HCT116 (cell line): ENCODE data around the gene DRD2. TPM values are rescaled to one million over a fixed set of nuclear protein-coding genes. Genes with fewer than 3 reads are reported as not detected.

Experiments used
- ATAC-seq: fragments of 200-7000 bp; cut with Tn5 transposase; 2 replicates; pipeline ENCODE4 v1.9.1; 2020; ENCODE audit warnings: mild to moderate bottlenecking, moderate library complexity
- BruUV-seq: library from RNA; stranded (reverse); fragments of 400-500 nt; replicated peaks from 2 replicates; lab custom pipeline; 2021; lab: Mats Ljungman, UMichigan
- CTCF ChIA-PET: fragments of 300-600 bp; sonication (Branson Sonifier 250); formaldehyde crosslinking; loops from one replicate; lab custom pipeline; 2021; ENCODE audit warnings: antibody characterized with exemption; lab: Charles Lee
- POLR2A ChIA-PET: fragments of 300-600, 350-600 bp; sonication (Branson Sonifier 250); formaldehyde crosslinking; loops from one replicate; lab custom pipeline; 2021; ENCODE audit warnings: antibody characterized with exemption; lab: Charles Lee
- RAD21 ChIA-PET, 2 experiments: fragments of 300-600 bp; sonication (Branson Sonifier 250); formaldehyde crosslinking; loops; one replicate each; lab custom pipeline; 2023; ENCODE audit warnings: low total read pairs in 2 of 2; ENCODE audit not compliant: uncharacterized antibody in 2 of 2, unreplicated experiment in 2 of 2, low non-redundant PET in 1 of 2; lab: Charles Lee
- DNase-seq: peaks from one replicate; pipeline ENCODE4 v3.0.0-alpha.2; 2010; ENCODE audit warnings: low read depth, low spot score
- H2AFZ ChIP-seq: fragments of 200-600 bp; shearing (Covaris generic), sonication (generic); 2 replicates; pipeline ENCODE4 v1.6.1; 2017; ENCODE audit warnings: low read depth, mixed run types, mixed read lengths, antibody characterized with exemption, low read length; ENCODE audit not compliant: poor library complexity, severe bottlenecking
- H3K27ac ChIP-seq: 2 replicates; pipeline ENCODE4 v1.5.1; 2012; ENCODE audit warnings: low read depth, low read length
- H3K27me3 ChIP-seq: fragments of 200-600 bp; sonication (generic); 2 replicates; pipeline ENCODE4 v1.6.1; 2016; ENCODE audit warnings: mixed run types, low read length, mixed read lengths; ENCODE audit not compliant: insufficient read depth
- H3K36me3 ChIP-seq, 2 experiments: fragments of 200-500 bp in 1 of 2; fragments of 200-600 bp in 1 of 2; sonication (Bioruptor generic) in 1 of 2; sonication (generic) in 1 of 2; 2 replicates each; pipeline versions ENCODE4 v1.5.1 to v1.6.1; 2014 to 2016; ENCODE audit warnings: low read length in 2 of 2, inconsistent platforms in 1 of 2, mixed read lengths in 1 of 2, mixed run types in 1 of 2; ENCODE audit not compliant: insufficient read depth in 2 of 2, control insufficient read depth in 1 of 2
- H3K4me1 ChIP-seq, 2 experiments: fragments of 200-600 bp in 1 of 2; sonication (generic) in 1 of 2; 2 replicates each; pipeline versions ENCODE4 v1.5.1 to v1.6.1; 2012 to 2017; ENCODE audit warnings: low read length in 2 of 2, inconsistent platforms in 1 of 2, mild to moderate bottlenecking in 1 of 2, mixed read lengths in 1 of 2, mixed run types in 1 of 2, moderate library complexity in 1 of 2; ENCODE audit not compliant: insufficient read depth in 2 of 2, control insufficient read depth in 1 of 2
- H3K4me2 ChIP-seq: fragments of 200-600 bp; sonication (generic); 2 replicates; pipeline ENCODE4 v1.6.1; 2017; ENCODE audit warnings: mixed run types, low read length, mixed read lengths
- H3K4me3 ChIP-seq, 2 experiments: fragments of 200-600 bp in 1 of 2; sonication (generic) in 1 of 2; replicated peaks in 1 of 2; 2 replicates each; pipeline ENCODE4 v1.5.1; 2011 to 2016; ENCODE audit warnings: low read length in 2 of 2, control low read depth in 1 of 2, low read depth in 1 of 2, mild to moderate bottlenecking in 1 of 2, mixed read lengths in 1 of 2, mixed run types in 1 of 2
- H3K79me2 ChIP-seq: fragments of 200-600 bp; sonication (generic); 2 replicates; pipeline ENCODE4 v1.6.1; 2017; ENCODE audit warnings: mild to moderate bottlenecking, mixed run types, low read length, moderate library complexity, mixed read lengths; ENCODE audit not compliant: insufficient read depth
- H3K9ac ChIP-seq: fragments of 200-600 bp; sonication (generic); 2 replicates; pipeline ENCODE4 v1.6.1; 2016; ENCODE audit warnings: low read length, mixed read lengths
- H3K9me2 ChIP-seq: fragments of 200-600 bp; sonication (generic), shearing (Covaris generic); 2 replicates; pipeline ENCODE4 v1.6.1; 2017; ENCODE audit warnings: mixed run types, mild to moderate bottlenecking, moderate library complexity; ENCODE audit not compliant: insufficient read depth
- H3K9me3 ChIP-seq, 2 experiments: fragments of 200-500 bp in 1 of 2; fragments of 200-600 bp in 1 of 2; sonication (Bioruptor generic) in 1 of 2; sonication (generic) in 1 of 2; 2 replicates each; pipeline ENCODE4 v1.6.1; 2014 to 2017; ENCODE audit warnings: low read length in 2 of 2, mixed read lengths in 2 of 2, inconsistent platforms in 1 of 2, low read depth in 1 of 2, mild to moderate bottlenecking in 1 of 2, mixed run types in 1 of 2, moderate library complexity in 1 of 2; ENCODE audit not compliant: control insufficient read depth in 1 of 2, insufficient read depth in 1 of 2
- H4K20me1 ChIP-seq: fragments of 200-600 bp; sonication (generic), shearing (Covaris generic); 2 replicates; pipeline ENCODE4 v1.6.1; 2017; ENCODE audit warnings: mixed run types, mild to moderate bottlenecking, moderate library complexity; ENCODE audit not compliant: insufficient read depth
- CBX3 ChIP-seq: IDR thresholded peaks from 2 replicates; pipeline ENCODE4 v1.6.1; 2012; ENCODE audit warnings: low read depth
- CEBPB ChIP-seq: IDR thresholded peaks from 2 replicates; pipeline ENCODE4 v1.6.1; 2012; ENCODE audit warnings: low read depth
- EGR1 ChIP-seq: IDR thresholded peaks from 2 replicates; pipeline ENCODE4 v1.6.1; 2012; ENCODE audit warnings: low read depth
- EZH2 ChIP-seq: fragments of 200-600 bp; sonication (generic); IDR thresholded peaks from 2 replicates; pipeline ENCODE4 v1.6.1; 2017; ENCODE audit warnings: antibody characterized with exemption, mixed run types
- EZH2phosphoT487 ChIP-seq: fragments of 200-600 bp; IDR thresholded peaks from 2 replicates; pipeline ENCODE4 v1.6.1; 2018; ENCODE audit warnings: antibody characterized with exemption, borderline replicate concordance
- FOSL1 ChIP-seq: IDR thresholded peaks from 2 replicates; pipeline ENCODE4 v1.6.1; 2012; ENCODE audit warnings: low read depth
- MAX ChIP-seq: IDR thresholded peaks from 2 replicates; pipeline ENCODE4 v1.6.1; 2012
- POLR2A ChIP-seq: IDR thresholded peaks from 2 replicates; pipeline ENCODE4 v1.7.0; 2011; ENCODE audit warnings: borderline replicate concordance; ENCODE audit not compliant: insufficient read depth, insufficient read length; ENCODE audit errors: extremely low read depth
- POLR2AphosphoS5 ChIP-seq: IDR thresholded peaks from 2 replicates; pipeline ENCODE4 v1.6.1; 2011; ENCODE audit warnings: mild to moderate bottlenecking, low read depth, low read length, moderate library complexity
- RAD21 ChIP-seq: IDR thresholded peaks from 2 replicates; pipeline ENCODE4 v1.6.1; 2012; ENCODE audit warnings: low read depth, mild to moderate bottlenecking
- SIN3A ChIP-seq: IDR thresholded peaks from 2 replicates; pipeline ENCODE4 v1.6.1; 2012; ENCODE audit warnings: low read depth
- SP1 ChIP-seq: IDR thresholded peaks from 2 replicates; pipeline ENCODE4 v1.6.1; 2012; ENCODE audit warnings: low read depth
- SRF ChIP-seq: IDR thresholded peaks from 2 replicates; pipeline ENCODE4 v1.6.1; 2012; ENCODE audit warnings: low read depth
- TCF7L2 ChIP-seq: IDR thresholded peaks from 2 replicates; pipeline ENCODE4 v1.7.0; 2011; ENCODE audit warnings: borderline replicate concordance, inconsistent platforms; ENCODE audit not compliant: insufficient read depth, insufficient read length; ENCODE audit errors: extremely low read depth
- YY1 ChIP-seq: IDR thresholded peaks from 2 replicates; pipeline ENCODE4 v1.6.1; 2011; ENCODE audit warnings: low read length, low read depth, moderate library complexity, mild to moderate bottlenecking; ENCODE audit not compliant: insufficient replicate concordance; ENCODE audit errors: extremely low read depth
- ZBTB33 ChIP-seq: IDR thresholded peaks from 2 replicates; pipeline ENCODE4 v1.6.1; 2011; ENCODE audit warnings: mild to moderate bottlenecking, low read length, moderate library complexity; ENCODE audit not compliant: insufficient replicate concordance; ENCODE audit errors: extremely low read depth
- ZFX ChIP-seq: fragments of 450-650 bp; IDR thresholded peaks from 2 replicates; pipeline ENCODE4 v1.6.1; 2017
- ZNF274 ChIP-seq: fragments of 200-500 bp; sonication (Bioruptor generic); IDR thresholded peaks from 2 replicates; pipeline ENCODE4 v1.6.1; 2014; ENCODE audit warnings: mild to moderate bottlenecking, low read depth, low read length, inconsistent platforms
- intact Hi-C: fragments of 100-400 bp; cut with micrococcal nuclease; formaldehyde crosslinking; loops from 2 replicates; pipeline ENCODE4 v1.10.0; 2022
- total RNA-seq: library from RNA; stranded (reverse); gene quantifications from one replicate; pipeline ENCODE4 v1.2.1, GENCODE V29; 2021; ENCODE audit not compliant: unreplicated experiment

Gene DRD2
- total RNA-seq, 1 experiment from 2014 or later = not detected

DNA sequence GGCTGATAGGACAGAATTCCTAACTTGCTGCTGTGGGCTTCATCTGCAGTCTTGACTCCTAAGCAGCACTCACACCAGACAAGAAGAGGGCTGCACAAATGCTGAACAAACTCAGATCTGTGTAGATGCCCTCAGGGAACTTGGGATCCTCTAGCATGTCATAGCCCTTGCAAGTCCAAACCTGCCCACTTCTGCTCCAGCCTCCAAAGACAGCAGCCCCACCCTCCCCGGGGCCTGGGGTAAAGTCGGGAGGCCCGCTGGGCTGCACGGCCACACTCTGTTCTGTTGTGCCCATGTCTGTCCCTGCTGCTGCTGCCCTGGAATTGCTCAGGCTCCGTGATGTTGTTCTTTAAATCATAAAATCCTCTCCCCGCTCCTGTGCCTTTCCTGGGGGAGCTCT lies 28.3 kb downstream of the DRD2 start:
- ChIA-PET CTCF (no interaction called here), POLR2A (no interaction called here), RAD21 (no interaction called here)
- H3K9me3 ChIP-seq = no peaks in the 10 kb centered on the region
- H3K36me3 ChIP-seq = no peaks in the 10 kb centered on the region
- no peak overlapping the region for H3K4me2 ChIP-seq
- no peak overlapping the region for H3K4me3 ChIP-seq
- no peak overlapping the region for H2AFZ ChIP-seq
- H3K27ac ChIP-seq = no peak overlapping the region
- no peaks in the 10 kb centered on the region for H3K9me2 ChIP-seq
- H3K4me1 ChIP-seq = no peaks in the 10 kb centered on the region
- BruUV-seq = no TSS peak
- no peaks in the 10 kb centered on the region for H4K20me1 ChIP-seq
- intact Hi-C loops = no loop called here
- ATAC-seq (no peak), DNase-seq (no peak)
- TF ChIP-seq TCF7L2 = no peak
- TF ChIP-seq POLR2A = no peak
- no peak for TF ChIP-seq ZNF274
- no peak for TF ChIP-seq CEBPB
- TF ChIP-seq EZH2 = no peak
- TF ChIP-seq FOSL1 = no peak
- no peak for TF ChIP-seq EGR1
- TF ChIP-seq YY1 = no peak
- no peak for TF ChIP-seq SP1
- no peak for TF ChIP-seq ZFX
- no peak for TF ChIP-seq POLR2AphosphoS5
- no peak for TF ChIP-seq SIN3A
- no peak for TF ChIP-seq EZH2phosphoT487
- TF ChIP-seq CBX3 = no peak
- no peak for TF ChIP-seq SRF
- TF ChIP-seq ZBTB33 = no peak
- no peak for TF ChIP-seq RAD21
- no peak for TF ChIP-seq MAX
- H3K79me2 ChIP-seq = no peaks in the 10 kb centered on the region
- no peak overlapping the region for H3K9ac ChIP-seq
- peaks cover 43% of the 10 kb centered on the region for H3K27me3 ChIP-seq
